ACC112 (cell line): ENCODE measurements around the gene KYAT1.
A peak's percentile ranks its signal among the peaks of the same experiment; 100 is the strongest.

Experiments
- H2AFZ ChIP-seq: fragments of 200-600 bp; sonication (generic); one replicate; pipeline ENCODE4 v1.6.0; 2017; ENCODE audit warnings: antibody characterized with exemption, low read length; ENCODE audit not compliant: unreplicated experiment
- H3K27ac ChIP-seq: fragments of 200-600 bp; sonication (generic); 2 replicates; pipeline ENCODE4 v1.5.1; 2014; ENCODE audit warnings: low read depth, mild to moderate bottlenecking, antibody characterized with exemption, low read length, moderate library complexity
- H3K27me3 ChIP-seq: fragments of 200-600 bp; sonication (generic); 2 replicates; pipeline ENCODE4 v1.6.1; 2014; ENCODE audit warnings: mild to moderate bottlenecking, antibody characterized with exemption, low read length, moderate library complexity, mixed read lengths; ENCODE audit not compliant: insufficient read depth
- H3K36me3 ChIP-seq: fragments of 200-600 bp; sonication (generic); 2 replicates; pipeline ENCODE4 v1.6.1; 2016; ENCODE audit warnings: mild to moderate bottlenecking, antibody characterized with exemption, low read length, moderate library complexity, mixed read lengths; ENCODE audit not compliant: insufficient read depth
- H3K4me1 ChIP-seq: fragments of 200-600 bp; sonication (generic); one replicate; pipeline ENCODE4 v1.6.1; 2016; ENCODE audit warnings: low read length, mixed read lengths; ENCODE audit not compliant: insufficient read depth, unreplicated experiment, control insufficient read depth
- H3K4me3 ChIP-seq: fragments of 200-600 bp; sonication (generic); 2 replicates; pipeline ENCODE4 v1.5.1; 2014; ENCODE audit warnings: mild to moderate bottlenecking, low read depth, low read length
- H3K79me2 ChIP-seq: fragments of 200-600 bp; sonication (generic); one replicate; pipeline ENCODE4 v1.6.0; 2016; ENCODE audit warnings: low read length; ENCODE audit not compliant: control insufficient read depth, unreplicated experiment, insufficient read depth

The KYAT1 gene

GRCh38 chr9:128906741-128907140 is 25.0 kb upstream of the KYAT1 start:
- no peak overlapping the region for H3K4me3 ChIP-seq
- H3K36me3 ChIP-seq = peaks cover 32% of the 10 kb centered on the region
- peaks cover 31% of the 10 kb centered on the region for H3K79me2 ChIP-seq
- H2AFZ ChIP-seq = no peak overlapping the region
- no peak overlapping the region for H3K27ac ChIP-seq
- peaks cover 34% of the 10 kb centered on the region for H3K4me1 ChIP-seq
- H3K27me3 ChIP-seq = no peaks in the 10 kb centered on the region

DNA sequence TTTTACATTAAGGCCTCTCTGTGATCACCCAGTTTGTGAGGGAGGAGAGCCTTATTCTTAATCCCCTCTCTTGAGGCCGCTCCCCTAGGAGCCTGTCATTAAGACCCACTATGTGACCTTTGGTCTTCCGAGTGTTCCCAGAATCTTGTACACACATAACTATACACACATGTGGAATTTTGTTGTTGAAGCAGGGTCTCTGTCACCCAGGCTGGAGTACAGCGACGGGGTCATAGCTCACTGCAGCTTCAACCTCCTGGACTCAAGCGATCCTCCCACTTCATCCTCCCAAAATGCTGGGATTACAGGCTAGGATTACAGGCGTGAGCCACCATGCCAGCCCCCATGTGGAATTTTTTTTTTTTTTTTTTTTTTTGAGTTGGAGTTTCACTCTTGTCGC is 24.2 kb upstream of the KYAT1 start:
- Histone ChIP-seq H2AFZ (no peak overlapping the region), H3K27me3 (no peaks in the 10 kb centered on the region), H3K79me2 (peaks cover 31% of the 10 kb centered on the region), H3K4me3 (no peak overlapping the region), H3K4me1 (peaks cover 26% of the 10 kb centered on the region), H3K36me3 (peaks cover 32% of the 10 kb centered on the region), H3K27ac (no peak overlapping the region)

GRCh38 chr9:128903871-128904620 is 22.3 kb upstream of the KYAT1 start:
- Histone ChIP-seq H3K4me3 (no peak overlapping the region), H3K27me3 (no peaks in the 10 kb centered on the region), H3K27ac (peak overlapping the region; percentile 64; the same call in 1 of the 2 replicates), H3K79me2 (peaks cover 33% of the 10 kb centered on the region), H3K36me3 (peaks cover 23% of the 10 kb centered on the region), H2AFZ (no peak overlapping the region), H3K4me1 (peaks cover 31% of the 10 kb centered on the region)

GRCh38 chr9:128903079-128903461 is 21.3 kb upstream of the KYAT1 start:
- no peak overlapping the region for H2AFZ ChIP-seq
- no peak overlapping the region for H3K4me3 ChIP-seq
- H3K79me2 ChIP-seq = peaks cover 34% of the 10 kb centered on the region
- peaks cover 34% of the 10 kb centered on the region for H3K4me1 ChIP-seq
- H3K27ac ChIP-seq = no peak overlapping the region
- H3K36me3 ChIP-seq = peaks cover 20% of the 10 kb centered on the region
- no peaks in the 10 kb centered on the region for H3K27me3 ChIP-seq

DNA sequence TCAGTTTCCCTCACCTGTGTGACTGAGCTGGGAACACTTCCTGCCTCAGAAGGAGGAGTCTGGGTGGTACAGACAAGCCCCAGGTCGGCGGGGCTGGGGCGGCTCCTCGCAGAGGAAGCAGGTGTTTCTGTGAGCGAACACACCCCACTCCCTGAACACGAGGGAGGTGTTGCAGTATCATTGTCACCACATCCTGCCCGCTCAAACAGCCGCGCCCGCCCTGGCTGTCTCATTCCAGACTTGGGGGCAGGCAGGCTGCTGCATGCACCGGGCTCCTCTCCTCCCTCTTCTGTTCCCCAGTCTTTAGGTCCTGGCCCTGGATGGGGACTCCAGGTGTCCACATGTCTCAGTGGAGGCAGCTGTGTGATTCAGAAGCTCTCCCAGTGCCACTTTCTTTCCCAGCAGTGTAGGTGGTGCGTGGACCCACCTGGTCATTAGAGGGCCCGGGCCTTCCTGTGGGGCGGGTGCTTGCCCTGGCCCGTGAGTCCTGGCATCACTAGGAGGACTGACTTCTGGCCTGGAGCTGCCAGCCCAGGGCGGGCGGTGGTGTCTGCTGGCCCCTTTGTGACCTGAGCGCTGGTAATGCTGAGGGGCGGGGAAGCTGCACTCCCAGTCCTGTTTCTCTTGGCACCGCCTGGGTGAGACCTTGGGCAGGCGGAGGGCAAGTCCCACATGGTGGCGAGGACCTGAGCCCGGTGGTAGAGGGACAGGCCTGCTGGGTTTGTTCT is 20.8 kb upstream of the KYAT1 start:
- Histone ChIP-seq H3K36me3 (peaks cover 15% of the 10 kb centered on the region), H3K27me3 (no peaks in the 10 kb centered on the region), H3K4me1 (peaks cover 34% of the 10 kb centered on the region), H2AFZ (no peak overlapping the region), H3K27ac (no peak overlapping the region), H3K79me2 (peaks cover 36% of the 10 kb centered on the region), H3K4me3 (no peak overlapping the region)

DNA sequence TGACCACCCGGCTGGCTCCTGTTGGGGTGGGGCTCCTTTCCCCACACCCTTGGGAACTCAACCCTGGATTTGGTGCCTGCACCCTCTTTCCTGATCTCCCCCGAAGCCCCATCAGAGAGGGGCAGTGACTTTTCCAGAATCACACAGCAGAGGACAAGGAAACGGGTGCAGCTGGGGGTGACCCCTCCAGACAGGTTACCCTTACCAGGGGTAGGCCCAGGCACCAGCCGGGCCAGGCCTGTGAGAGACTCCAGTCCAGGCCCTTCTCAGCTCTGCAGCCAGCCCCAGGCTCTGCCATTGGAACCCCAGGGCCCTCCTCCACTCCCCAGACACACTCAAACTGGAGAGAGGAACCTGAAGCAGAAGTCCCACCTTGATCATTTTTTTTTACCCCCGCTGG is 20.1 kb upstream of the KYAT1 start:
- H3K27me3 ChIP-seq = no peaks in the 10 kb centered on the region
- no peak overlapping the region for H3K4me3 ChIP-seq
- H3K36me3 ChIP-seq = peaks cover 13% of the 10 kb centered on the region; the same call in 1 of the 2 replicates
- no peak overlapping the region for H3K27ac ChIP-seq
- peaks cover 34% of the 10 kb centered on the region for H3K4me1 ChIP-seq
- H3K79me2 ChIP-seq = peaks cover 37% of the 10 kb centered on the region
- H2AFZ ChIP-seq = no peak overlapping the region

GRCh38 chr9:128901379-128901778 is 19.6 kb upstream of the KYAT1 start:
- H3K27ac ChIP-seq = no peak overlapping the region
- H3K4me1 ChIP-seq = peaks cover 34% of the 10 kb centered on the region
- H3K79me2 ChIP-seq = peaks cover 34% of the 10 kb centered on the region
- H3K4me3 ChIP-seq = no peak overlapping the region
- no peak overlapping the region for H2AFZ ChIP-seq
- H3K27me3 ChIP-seq = no peaks in the 10 kb centered on the region
- H3K36me3 ChIP-seq = peaks cover 14% of the 10 kb centered on the region; the same call in 1 of the 2 replicates

- H3K79me2 ChIP-seq = peaks cover 27% of the 10 kb centered on the region
- H2AFZ ChIP-seq = no peak overlapping the region
- no peak overlapping the region for H3K4me3 ChIP-seq
- H3K36me3 ChIP-seq = peaks cover 14% of the 10 kb centered on the region; the same call in 1 of the 2 replicates
- H3K27me3 ChIP-seq = no peaks in the 10 kb centered on the region
- H3K4me1 ChIP-seq = peaks cover 34% of the 10 kb centered on the region
- peak overlapping the region; percentile 30; the same call in 1 of the 2 replicates for H3K27ac ChIP-seq
Observed at GRCh38 chr9:128899566-128900322, 18.0 kb upstream of the KYAT1 start.

DNA sequence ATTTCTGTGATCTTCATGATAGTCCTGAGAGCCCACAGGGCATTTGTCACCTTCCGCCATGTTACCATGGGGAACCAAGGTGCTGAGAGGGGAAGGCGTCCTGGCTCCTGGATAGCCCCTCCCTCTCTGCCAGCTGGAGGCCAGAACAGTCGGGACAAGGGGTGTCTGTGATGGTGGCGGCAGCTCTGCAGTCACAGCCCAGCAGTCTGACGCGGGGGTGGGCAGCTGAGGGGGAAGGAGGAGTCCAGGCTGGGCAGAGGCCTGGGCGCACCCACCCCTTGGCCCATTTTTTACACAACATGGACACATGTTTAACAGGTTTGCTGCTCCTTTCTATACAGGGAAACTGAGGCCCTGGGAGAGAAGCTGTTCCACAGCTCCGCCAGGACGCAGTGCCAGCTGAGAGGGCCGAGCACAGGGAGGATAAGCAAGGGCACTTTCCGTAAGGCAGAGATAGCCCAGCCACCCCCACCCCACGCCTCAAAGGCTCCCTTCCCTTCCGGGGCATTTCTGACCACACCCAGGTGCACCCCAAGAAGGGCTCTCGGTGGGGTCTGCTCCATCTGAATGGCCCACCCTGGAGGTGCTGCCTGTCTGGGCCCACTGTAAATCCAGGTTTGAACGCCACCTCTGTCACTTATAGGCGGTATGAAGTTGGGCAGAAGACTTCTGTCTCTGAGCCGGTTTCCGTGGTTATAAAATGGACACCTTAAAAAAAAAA is 17.3 kb upstream of the KYAT1 start:
- Histone ChIP-seq H2AFZ (no peak overlapping the region), H3K4me1 (peaks cover 31% of the 10 kb centered on the region), H3K27me3 (no peaks in the 10 kb centered on the region), H3K27ac (peak overlapping the region; percentile 30; the same call in 1 of the 2 replicates), H3K36me3 (peaks cover 14% of the 10 kb centered on the region; the same call in 1 of the 2 replicates), H3K4me3 (no peak overlapping the region), H3K79me2 (peaks cover 27% of the 10 kb centered on the region)

GRCh38 chr9:128898382-128898781 is 16.6 kb upstream of the KYAT1 start:
- Histone ChIP-seq H3K27me3 (no peaks in the 10 kb centered on the region), H3K27ac (no peak overlapping the region), H3K79me2 (peaks cover 31% of the 10 kb centered on the region), H3K4me3 (no peak overlapping the region), H3K4me1 (peaks cover 28% of the 10 kb centered on the region), H2AFZ (no peak overlapping the region), H3K36me3 (peaks cover 14% of the 10 kb centered on the region; the same call in 1 of the 2 replicates)
